Trophoblast cell (in vitro differentiated cells and primary cell): Measurements from ENCODE around the gene SLC29A4.
A peak's percentile ranks its signal among the peaks of the same experiment; 100 is the strongest.

Experiments
- DNase-seq, 2 donors: peaks; one replicate each; pipeline ENCODE4 v3.0.0-alpha.2; 2016
- H2AFZ ChIP-seq: 2 replicates; pipeline ENCODE4 v1.6.1; 2013; ENCODE audit warnings: low read length, moderate library complexity, mild to moderate bottlenecking; ENCODE audit not compliant: insufficient read depth, poor library complexity
- H2AK5ac ChIP-seq: 2 replicates; pipeline ENCODE4 v1.6.1; 2013; ENCODE audit warnings: mild to moderate bottlenecking, low read length
- H2BK120ac ChIP-seq: 2 replicates; pipeline ENCODE4 v1.6.1; 2013; ENCODE audit warnings: low read length, mild to moderate bottlenecking, moderate library complexity; ENCODE audit not compliant: insufficient read depth, poor library complexity
- H2BK12ac ChIP-seq: 2 replicates; pipeline ENCODE4 v1.6.1; 2013; ENCODE audit warnings: mild to moderate bottlenecking, low read length, moderate library complexity
- H2BK5ac ChIP-seq: 2 replicates; pipeline ENCODE4 v1.6.1; 2013; ENCODE audit warnings: low read length, low read depth, moderate library complexity, mild to moderate bottlenecking; ENCODE audit not compliant: poor library complexity
- H3K14ac ChIP-seq: 2 replicates; pipeline ENCODE4 v1.6.1; 2013; ENCODE audit warnings: mild to moderate bottlenecking, low read length
- H3K18ac ChIP-seq: 2 replicates; pipeline ENCODE4 v1.6.1; 2013; ENCODE audit warnings: mild to moderate bottlenecking, low read length
- H3K23ac ChIP-seq: 2 replicates; pipeline ENCODE4 v1.6.1; 2013; ENCODE audit warnings: low read length
- H3K27ac ChIP-seq: 2 replicates; pipeline ENCODE4 v1.5.1; 2013; ENCODE audit warnings: low read depth, mild to moderate bottlenecking, inconsistent platforms, low read length, moderate library complexity
- H3K27me3 ChIP-seq: 2 replicates; pipeline ENCODE4 v1.6.1; 2013; ENCODE audit warnings: inconsistent platforms, mild to moderate bottlenecking, low read length, moderate library complexity; ENCODE audit not compliant: insufficient read depth
- H3K36me3 ChIP-seq, 2 experiments: 1 replicate in 1 of 2; 2 replicates in 1 of 2; pipeline ENCODE4 v1.6.1; 2013; ENCODE audit warnings: low read length in 2 of 2, mild to moderate bottlenecking in 2 of 2, moderate library complexity in 1 of 2; ENCODE audit not compliant: insufficient read depth in 2 of 2, control insufficient read depth in 1 of 2
- H3K4ac ChIP-seq: 2 replicates; pipeline ENCODE4 v1.6.1; 2013; ENCODE audit warnings: low read depth, mild to moderate bottlenecking, low read length, moderate library complexity
- H3K4me1 ChIP-seq, 2 experiments: 1 replicate in 1 of 2; 2 replicates in 1 of 2; pipeline ENCODE4 v1.6.1; 2013; ENCODE audit warnings: low read length in 2 of 2, mild to moderate bottlenecking in 2 of 2, moderate library complexity in 1 of 2; ENCODE audit not compliant: insufficient read depth in 2 of 2, control insufficient read depth in 1 of 2
- H3K4me2 ChIP-seq: 2 replicates; pipeline ENCODE4 v1.6.1; 2013; ENCODE audit warnings: inconsistent platforms, mild to moderate bottlenecking, low read length, moderate library complexity
- H3K4me3 ChIP-seq: 2 replicates; pipeline ENCODE4 v1.5.1; 2013; ENCODE audit warnings: mild to moderate bottlenecking, low read depth, low read length, inconsistent platforms
- H3K79me1 ChIP-seq: one replicate; pipeline ENCODE4 v1.6.1; 2013; ENCODE audit warnings: low read length
- H3K79me2 ChIP-seq: 2 replicates; pipeline ENCODE4 v1.6.1; 2013; ENCODE audit warnings: low read length, mild to moderate bottlenecking; ENCODE audit not compliant: control insufficient read depth, insufficient read depth, poor library complexity
- H3K9ac ChIP-seq: 2 replicates; pipeline ENCODE4 v1.6.1; 2013; ENCODE audit warnings: mild to moderate bottlenecking, low read length
- H3K9me3 ChIP-seq: 2 replicates; pipeline ENCODE4 v1.6.1; 2013; ENCODE audit warnings: low read depth, mild to moderate bottlenecking, control low read depth, inconsistent platforms, low read length; ENCODE audit not compliant: insufficient read depth
- H4K12ac ChIP-seq: 2 replicates; pipeline ENCODE4 v1.6.1; 2013; ENCODE audit warnings: low read depth, mild to moderate bottlenecking, low read length, moderate library complexity
- H4K8ac ChIP-seq: 2 replicates; pipeline ENCODE4 v1.6.1; 2013; ENCODE audit warnings: low read depth, mild to moderate bottlenecking, low read length, moderate library complexity
- H4K91ac ChIP-seq: one replicate; pipeline ENCODE4 v1.6.1; 2013; ENCODE audit warnings: low read depth, mild to moderate bottlenecking, low read length, moderate library complexity
- WGBS: extraction: QIAGEN DNeasy Blood & Tissue Kit; methylation state at CpG from one replicate; pipeline ENCODE4 v1.1.7; 2013; ENCODE audit warnings: missing lambda C conversion rate; ENCODE audit not compliant: insufficient read length, insufficient coverage; ENCODE audit errors: extremely low coverage; 5-methylcytosine and 5-hydroxymethylcytosine counted together

The SLC29A4 gene

DNA sequence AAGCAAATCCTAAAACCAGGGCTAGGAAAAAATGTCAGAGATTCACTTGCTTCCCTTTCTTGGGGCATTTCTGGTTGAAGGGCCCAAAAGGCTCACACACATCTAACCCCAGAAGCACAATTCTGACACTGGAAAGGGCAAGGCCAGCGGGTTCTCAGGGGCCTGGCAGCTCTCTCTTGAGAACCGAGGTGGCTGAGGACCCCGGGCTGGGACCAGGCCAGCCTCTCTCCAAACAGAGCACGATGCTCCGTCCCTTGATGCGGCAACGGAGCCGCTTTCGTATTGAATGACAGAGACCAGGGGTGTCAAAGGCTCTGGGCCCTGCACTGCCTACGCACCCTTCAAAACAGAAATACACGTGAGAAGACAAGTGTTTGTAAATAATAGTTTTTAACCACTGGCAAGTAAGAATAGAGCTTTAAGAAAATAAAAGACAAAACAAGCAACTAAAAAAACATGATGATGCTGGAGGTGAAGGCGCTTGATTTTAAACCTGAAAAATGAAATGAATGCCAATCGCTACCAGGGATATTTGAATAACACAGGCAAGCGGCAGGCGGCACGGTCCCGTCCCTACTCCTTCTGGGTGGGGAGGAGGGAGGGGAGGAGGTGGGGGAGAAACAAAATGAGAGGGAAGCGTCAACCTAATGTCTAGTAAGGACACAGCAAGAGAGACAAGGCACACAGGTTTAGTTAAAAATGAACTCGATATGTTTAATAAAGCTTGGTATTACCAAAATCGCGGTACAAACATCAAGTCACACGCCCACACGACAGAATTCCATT lies 68.0 kb downstream of the SLC29A4 start:
- Histone ChIP-seq H3K9me3 (peaks cover 5% of the 10 kb centered on the region), H3K4me1 (peaks cover 28 to 32% of the 10 kb centered on the region in 2 experiments), H3K4me2 (no peak overlapping the region), H4K8ac (no peak overlapping the region), H2BK12ac (no peak overlapping the region), H3K79me1 (peaks cover 2% of the 10 kb centered on the region), H4K91ac (no peak overlapping the region), H3K4ac (no peak overlapping the region), H3K27ac (no peak overlapping the region), H3K23ac (no peak overlapping the region), H3K9ac (no peak overlapping the region), H3K4me3 (no peak overlapping the region), H3K36me3 (peaks cover 20 to 34% of the 10 kb centered on the region in 2 experiments), H3K18ac (no peak overlapping the region), H3K14ac (no peak overlapping the region), H3K27me3 (no peaks in the 10 kb centered on the region), H2BK120ac (no peak overlapping the region), H2AK5ac (no peak overlapping the region), H2AFZ (no peak overlapping the region), H4K12ac (no peak overlapping the region), H2BK5ac (no peak overlapping the region), H3K79me2 (no peaks in the 10 kb centered on the region)
- no CpG with 5 or more reads among the region's 23 CpGs for WGBS
- DNase-seq, result no peak

DNA sequence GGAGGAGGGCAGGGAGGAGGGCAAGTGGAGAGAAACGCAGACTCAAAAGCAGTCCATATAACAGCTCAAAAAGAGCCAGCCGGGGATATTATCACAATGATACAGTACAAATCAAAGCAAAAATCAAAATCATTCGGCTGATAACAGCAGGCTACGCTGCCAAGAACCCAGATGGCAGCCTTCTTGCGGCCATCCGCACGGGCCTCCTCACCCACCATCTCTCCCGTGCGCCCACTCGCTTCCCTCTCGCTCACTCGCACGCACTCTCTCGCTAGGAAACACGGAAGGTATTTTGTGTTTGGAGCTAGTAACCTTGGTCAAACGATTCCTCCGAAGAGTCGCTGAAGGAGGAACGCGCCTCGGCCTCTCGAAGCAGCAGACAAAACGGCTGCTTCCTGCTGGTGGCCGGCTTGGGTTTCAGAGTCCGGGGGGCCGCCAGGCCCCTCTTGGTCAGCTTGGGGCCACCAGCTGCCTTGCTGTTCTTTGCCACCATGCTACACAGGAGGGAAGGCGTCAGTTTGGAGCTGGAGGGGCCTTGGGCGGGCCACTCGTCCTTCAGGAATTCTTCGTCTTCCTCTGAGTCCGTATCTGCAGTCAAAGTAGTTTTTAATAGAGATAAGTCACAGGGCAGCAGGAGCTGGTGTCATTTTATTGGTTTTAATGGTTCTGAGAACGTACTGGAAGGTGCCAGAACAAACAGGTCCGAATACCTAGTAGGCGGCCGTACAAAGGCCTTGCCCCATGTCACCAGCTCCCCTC lies 68.9 kb downstream of the SLC29A4 start:
- Histone ChIP-seq H3K27me3 (no peaks in the 10 kb centered on the region), H3K4me2 (no peak overlapping the region), H2BK120ac (no peak overlapping the region), H2BK5ac (no peak overlapping the region), H4K91ac (no peak overlapping the region), H3K79me1 (peaks cover 2% of the 10 kb centered on the region), H2AFZ (no peak overlapping the region), H3K4me3 (no peak overlapping the region), H3K14ac (no peak overlapping the region), H3K79me2 (no peaks in the 10 kb centered on the region), H4K12ac (no peak overlapping the region), H3K9ac (no peak overlapping the region), H3K23ac (no peak overlapping the region), H4K8ac (no peak overlapping the region), H2AK5ac (no peak overlapping the region), H3K27ac (no peak overlapping the region), H3K4me1 (peaks cover 28 to 32% of the 10 kb centered on the region in 2 experiments), H2BK12ac (no peak overlapping the region), H3K36me3 (peaks cover 25 to 37% of the 10 kb centered on the region in 2 experiments), H3K18ac (no peak overlapping the region), H3K4ac (no peak overlapping the region), H3K9me3 (peaks cover 3% of the 10 kb centered on the region)
- no CpG with 5 or more reads among the region's 35 CpGs for WGBS
- DNase-seq, result no peak

DNA sequence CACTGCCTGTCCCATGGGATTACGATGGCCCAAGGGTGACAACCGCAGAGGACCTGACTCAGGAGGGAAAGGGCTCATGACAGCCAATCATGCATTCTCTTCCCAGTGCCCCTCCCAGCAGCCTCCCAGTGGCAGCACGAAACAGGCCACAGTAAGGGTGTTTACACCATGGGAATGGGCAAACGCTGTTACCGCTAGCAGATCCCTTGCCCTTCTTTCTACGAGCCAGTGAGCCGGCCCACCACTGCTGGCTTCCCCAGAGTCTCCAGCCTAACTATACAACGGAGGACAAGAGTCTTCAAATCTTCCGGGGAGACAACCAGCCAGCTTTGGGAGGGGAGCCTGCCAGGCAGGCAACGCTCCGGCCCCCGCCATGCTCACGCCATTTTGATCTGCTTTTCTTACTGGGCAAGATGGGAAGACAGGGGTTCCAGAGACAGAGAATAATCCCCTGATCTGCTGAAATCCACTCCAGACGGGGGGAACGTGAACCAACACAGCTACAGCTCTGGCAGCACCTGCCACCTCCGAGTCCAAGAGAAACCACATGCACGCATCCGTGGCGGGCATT lies 69.8 kb downstream of the SLC29A4 start:
- Histone ChIP-seq H3K27ac (no peak overlapping the region), H2BK5ac (no peak overlapping the region), H3K4me1 (peaks cover 28 to 32% of the 10 kb centered on the region in 2 experiments), H2AK5ac (no peak overlapping the region), H2BK120ac (no peak overlapping the region), H4K91ac (no peak overlapping the region), H2BK12ac (no peak overlapping the region), H3K9ac (no peak overlapping the region), H3K18ac (peak overlapping the region; percentile 34), H4K12ac (no peak overlapping the region), H3K79me1 (peaks cover 2% of the 10 kb centered on the region), H3K36me3 (peaks cover 30 to 41% of the 10 kb centered on the region in 2 experiments), H3K27me3 (no peaks in the 10 kb centered on the region), H3K23ac (no peak overlapping the region), H4K8ac (no peak overlapping the region), H3K4me2 (no peak overlapping the region), H2AFZ (no peak overlapping the region), H3K4me3 (no peak overlapping the region), H3K14ac (no peak overlapping the region), H3K9me3 (peaks cover 3% of the 10 kb centered on the region), H3K4ac (no peak overlapping the region), H3K79me2 (no peaks in the 10 kb centered on the region)
- WGBS, result no CpG with 5 or more reads among the region's 19 CpGs
- DNase-seq, result no peak

DNA sequence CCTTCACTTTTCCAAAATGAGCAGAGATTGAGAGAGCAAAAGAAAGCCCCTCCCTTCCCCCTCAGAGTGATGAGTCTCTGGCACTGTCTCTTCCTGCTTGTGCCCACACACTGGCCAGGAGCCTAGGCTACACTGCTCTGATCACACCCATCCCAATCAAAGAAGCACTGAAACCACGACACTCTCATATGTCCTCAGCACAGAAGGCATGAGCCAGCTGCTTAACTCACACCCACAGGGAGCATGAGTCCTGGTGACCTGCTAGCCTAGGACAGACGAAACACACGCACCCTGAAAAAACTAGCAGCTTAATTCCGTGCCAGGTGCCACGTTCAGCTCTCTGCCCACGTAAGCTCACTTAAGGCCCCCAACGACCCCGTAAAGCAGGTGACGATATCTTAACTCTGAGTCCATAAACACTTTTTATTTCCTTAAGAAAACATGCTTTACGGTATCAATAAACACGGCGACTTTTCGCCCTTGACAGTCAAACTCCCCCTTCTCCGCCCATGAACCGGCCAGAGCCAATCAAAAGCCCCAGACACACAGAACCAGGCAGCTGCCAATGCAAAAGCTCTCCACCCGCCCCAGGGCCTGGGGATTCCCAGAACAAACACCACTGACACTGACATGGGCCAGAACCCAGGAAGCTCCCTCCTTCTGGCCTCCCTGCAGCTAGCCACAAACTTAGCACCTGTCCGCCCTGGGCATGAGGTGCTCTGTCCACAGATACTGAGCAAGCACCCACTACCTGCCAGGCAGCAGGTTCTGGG lies 71.9 kb downstream of the SLC29A4 start:
- WGBS, result no CpG with 5 or more reads among the region's 17 CpGs
- no peaks in the 10 kb centered on the region for H3K79me2 ChIP-seq
- no peaks in the 10 kb centered on the region for H3K27me3 ChIP-seq
- H2AK5ac ChIP-seq, result no peak overlapping the region
- no peak overlapping the region for H3K14ac ChIP-seq
- H4K8ac ChIP-seq, result no peak overlapping the region
- no peak overlapping the region for H3K9ac ChIP-seq
- no peak overlapping the region for H4K12ac ChIP-seq
- H3K4me1 ChIP-seq, result peaks cover 27 to 31% of the 10 kb centered on the region in 2 experiments
- peak overlapping the region; percentile 0 for H3K4ac ChIP-seq
- H3K36me3 ChIP-seq, result peaks cover 33 to 50% of the 10 kb centered on the region in 2 experiments
- H3K27ac ChIP-seq, result no peak overlapping the region
- H2BK12ac ChIP-seq, result no peak overlapping the region
- no peak overlapping the region for H3K23ac ChIP-seq
- H2AFZ ChIP-seq, result no peak overlapping the region
- no peak overlapping the region for H4K91ac ChIP-seq
- no peak for DNase-seq
- H3K4me3 ChIP-seq, result no peak overlapping the region
- H2BK120ac ChIP-seq, result no peak overlapping the region
- H3K4me2 ChIP-seq, result peak overlapping the region; percentile 58
- H3K18ac ChIP-seq, result no peak overlapping the region
- no peak overlapping the region for H2BK5ac ChIP-seq
- H3K79me1 ChIP-seq, result peaks cover 2% of the 10 kb centered on the region
- H3K9me3 ChIP-seq, result peaks cover 3% of the 10 kb centered on the region
